K562 (cell line): ENCODE results near the gene NOL4L. TPM values are rescaled to one million over a fixed set of nuclear protein-coding genes. Genes with fewer than 3 reads are reported as not detected.

Source experiments
- CREM ChIP-seq: IDR thresholded peaks from 2 replicates; pipeline ENCODE4 v1.6.1; 2014; ENCODE audit warnings: antibody characterized with exemption, low read depth
- CTBP1 ChIP-seq: fragments of 450-650 bp; IDR thresholded peaks from 2 replicates; pipeline ENCODE4 v1.6.1; 2016; ENCODE audit warnings: borderline replicate concordance
- DPF2 ChIP-seq: fragments of 450-650 bp; IDR thresholded peaks from 2 replicates; pipeline ENCODE4 v1.6.1; 2016
- ETV1 ChIP-seq: fragments of 450-650 bp; conservative IDR thresholded peaks from 2 replicates; pipeline ENCODE4 v1.6.1; 2016; ENCODE audit warnings: missing genetic modification characterization, control low read depth, low read depth, missing compliant biosample characterization
- LEF1 ChIP-seq: fragments of 450-650 bp; IDR thresholded peaks from 2 replicates; pipeline ENCODE4 v1.6.1; 2016; ENCODE audit warnings: mild to moderate bottlenecking
- RB1 ChIP-seq: fragments of 450-650 bp; IDR thresholded peaks from 2 replicates; pipeline ENCODE4 v1.6.1; 2017; ENCODE audit warnings: low read depth, mild to moderate bottlenecking
- REST ChIP-seq, 2 experiments: fragments of 450-650 bp; formaldehyde crosslinking in 1 of 2; IDR thresholded peaks; 2 replicates each; pipeline versions ENCODE4 v1.4.0 to v1.6.1; 2014 to 2020; ENCODE audit warnings: mild to moderate bottlenecking in 2 of 2, borderline replicate concordance in 1 of 2, low read depth in 1 of 2
- RNF2 ChIP-seq: sonication (generic); IDR thresholded peaks from 2 replicates; pipeline ENCODE4 v1.6.1; 2016
- SMARCE1 ChIP-seq: fragments of 450-650 bp; IDR thresholded peaks from 2 replicates; pipeline ENCODE4 v1.7.1; 2016; ENCODE audit warnings: mild to moderate bottlenecking
- TCF3 ChIP-seq: sonication (generic); formaldehyde crosslinking; IDR thresholded peaks from 2 replicates; pipeline ENCODE4 v1.4.0; 2020; ENCODE audit warnings: mild to moderate bottlenecking, missing genetic modification reagents
- ZBTB7A ChIP-seq: IDR thresholded peaks from 2 replicates; pipeline ENCODE4 v1.6.1; 2011; ENCODE audit warnings: low read depth, mild to moderate bottlenecking, low read length, moderate library complexity, borderline replicate concordance; ENCODE audit not compliant: control insufficient read depth
- ZNF12 ChIP-seq: sonication (generic); formaldehyde crosslinking; IDR thresholded peaks from 2 replicates; pipeline ENCODE4 v1.4.0; 2020; ENCODE audit warnings: mild to moderate bottlenecking, missing genetic modification reagents
- ZNF75A ChIP-seq: fragments of 450-650 bp; formaldehyde crosslinking; IDR thresholded peaks from 2 replicates; pipeline ENCODE4 v1.4.0; 2020; ENCODE audit warnings: mild to moderate bottlenecking
- polyA plus RNA-seq, 8 experiments: library from polyadenylated mRNA; depleted of rRNA in 4 of 8; stranded (reverse) in 5 of 8; unstranded in 3 of 8; fragments of >200 nt; fragmentation: Nextera tagmentation in 2 of 8; fragmentation: Illumina TruSeq in 1 of 8; extraction: Ambion mirVana in 2 of 8; extraction: Trizol in 1 of 8; gene quantifications; 2 replicates each; pipeline versions ENCODE4 v1.2.1 to v1.2.3, GENCODE V29; 2011 to 2014; ENCODE audit warnings: inconsistent platforms in 1 of 8, missing spikeins in 1 of 8
- total RNA-seq, 7 experiments: library from RNA; depleted of rRNA in 6 of 7; stranded (reverse); fragments of >200 nt in 6 of 7; fragmentation: Illumina TruSeq in 2 of 7; extraction: Trizol in 2 of 7; gene quantifications; 2 replicates each; pipeline versions ENCODE4 v1.2.1 to v1.2.3, GENCODE V29; 2011 to 2021; ENCODE audit warnings: low replicate concordance in 1 of 7
- TF ChIP-seq, protein P1 (sequence below): fragments of 450-650 bp; IDR thresholded peaks from 2 replicates; pipeline ENCODE4 v1.6.1; 2016; ENCODE audit warnings: borderline replicate concordance

Gene NOL4L
- total and polyA plus RNA-seq, 9 of the 15 experiments (the other 6 are each of a cell fraction or from before 2014, with no cell fraction given) = 5.1 to 36.2 (median 13.6) TPM

DNA sequence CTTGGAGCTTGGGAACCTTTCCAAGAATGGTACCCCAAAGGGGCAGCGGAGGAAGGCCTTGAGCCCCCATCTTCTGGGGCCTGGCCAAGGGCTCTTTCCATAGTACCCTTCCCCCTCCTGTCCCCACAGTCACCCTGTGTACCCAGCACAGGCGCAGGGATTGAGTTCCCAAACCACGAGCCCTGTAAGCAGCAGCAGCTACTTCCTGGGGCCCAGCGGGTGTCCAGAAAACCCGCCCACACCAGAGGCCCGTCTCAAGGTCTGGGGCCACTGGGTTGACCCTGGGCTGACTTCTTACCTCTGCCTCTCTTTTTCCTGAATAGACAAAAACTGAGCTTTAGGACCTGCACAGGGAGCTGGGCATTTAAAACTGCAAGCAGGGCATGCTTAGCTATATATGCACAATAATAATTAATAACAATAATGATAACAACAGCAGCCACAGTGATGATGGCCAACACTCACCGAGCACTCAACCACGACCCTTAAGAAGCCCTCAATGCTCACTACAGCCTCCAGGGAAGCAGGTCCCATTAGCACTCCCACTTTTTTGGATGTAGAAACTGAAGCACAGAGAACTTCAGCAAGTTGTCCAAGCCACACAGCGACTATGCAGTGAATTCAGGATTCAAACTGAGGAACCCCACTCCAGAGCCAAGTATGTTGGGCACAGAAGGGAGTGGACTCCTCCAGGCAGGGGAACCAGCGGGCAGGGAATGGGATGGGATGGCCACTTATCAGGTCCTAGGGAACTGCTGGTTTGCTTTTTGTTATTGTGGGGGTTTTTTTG lies 14.5 kb downstream of the NOL4L start (continued):
- 0 out of 2 replicates have a peak, but pooled peaks have one; percentile 49 for TF ChIP-seq ZBTB7A
- peak; percentile 86; the same call in 1 of the 2 replicates for TF ChIP-seq RNF2
- TF ChIP-seq ZNF12 (CRISPR knock-in tag) = no peak
- TF ChIP-seq REST (IDR thresholded peaks at IDR 0.05; ENCODE audit: borderline replicate concordance) = peak; percentile 15; the same call in 1 of the 2 replicates
- TF ChIP-seq REST (CRISPR knock-in tag; IDR thresholded peaks at IDR 0.05; ENCODE audit: low read depth) = no peak
- peak; percentile 45; the same call in 1 of the 2 replicates for TF ChIP-seq DPF2
- peak; percentile 32; the same call in 1 of the 2 replicates for TF ChIP-seq RB1
- TF ChIP-seq TCF3 (CRISPR knock-in tag) = 0 out of 2 replicates have a peak, but pooled peaks have one; percentile 6
- TF ChIP-seq ZNF75A (CRISPR knock-in tag) = no peak
- TF ChIP-seq, protein P1, sequence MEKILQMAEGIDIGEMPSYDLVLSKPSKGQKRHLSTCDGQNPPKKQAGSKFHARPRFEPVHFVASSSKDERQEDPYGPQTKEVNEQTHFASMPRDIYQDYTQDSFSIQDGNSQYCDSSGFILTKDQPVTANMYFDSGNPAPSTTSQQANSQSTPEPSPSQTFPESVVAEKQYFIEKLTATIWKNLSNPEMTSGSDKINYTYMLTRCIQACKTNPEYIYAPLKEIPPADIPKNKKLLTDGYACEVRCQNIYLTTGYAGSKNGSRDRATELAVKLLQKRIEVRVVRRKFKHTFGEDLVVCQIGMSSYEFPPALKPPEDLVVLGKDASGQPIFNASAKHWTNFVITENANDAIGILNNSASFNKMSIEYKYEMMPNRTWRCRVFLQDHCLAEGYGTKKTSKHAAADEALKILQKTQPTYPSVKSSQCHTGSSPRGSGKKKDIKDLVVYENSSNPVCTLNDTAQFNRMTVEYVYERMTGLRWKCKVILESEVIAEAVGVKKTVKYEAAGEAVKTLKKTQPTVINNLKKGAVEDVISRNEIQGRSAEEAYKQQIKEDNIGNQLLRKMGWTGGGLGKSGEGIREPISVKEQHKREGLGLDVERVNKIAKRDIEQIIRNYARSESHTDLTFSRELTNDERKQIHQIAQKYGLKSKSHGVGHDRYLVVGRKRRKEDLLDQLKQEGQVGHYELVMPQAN = 0 out of 2 replicates have a peak, but pooled peaks have one; percentile 4
- TF ChIP-seq CTBP1 = peak; percentile 45; the same call in 1 of the 2 replicates
- TF ChIP-seq ETV1 = peak; percentile 87
- TF ChIP-seq LEF1 = peak; percentile 67
- TF ChIP-seq SMARCE1 = 0 out of 2 replicates have a peak, but pooled peaks have one; percentile 9
- peak; percentile 66 for TF ChIP-seq CREM
